Activated CD4-positive, alpha-beta T cell treated with anti-CD3 and anti-CD28 coated beads, Interleukin-2, amount 50 U/mL, for 4 hours (primary cell): ENCODE data around the gene RASA4.
"Not testable (repeated sequence)": the region's sequence is repeated elsewhere in the genome, so short reads cannot be mapped to it uniquely, and the experiment has no call there.

ENCODE experiments used
- DNase-seq, 2 experiments: peaks; one replicate each; pipeline ENCODE4 v3.0.0-alpha.2; 2020

RASA4 gene

DNA sequence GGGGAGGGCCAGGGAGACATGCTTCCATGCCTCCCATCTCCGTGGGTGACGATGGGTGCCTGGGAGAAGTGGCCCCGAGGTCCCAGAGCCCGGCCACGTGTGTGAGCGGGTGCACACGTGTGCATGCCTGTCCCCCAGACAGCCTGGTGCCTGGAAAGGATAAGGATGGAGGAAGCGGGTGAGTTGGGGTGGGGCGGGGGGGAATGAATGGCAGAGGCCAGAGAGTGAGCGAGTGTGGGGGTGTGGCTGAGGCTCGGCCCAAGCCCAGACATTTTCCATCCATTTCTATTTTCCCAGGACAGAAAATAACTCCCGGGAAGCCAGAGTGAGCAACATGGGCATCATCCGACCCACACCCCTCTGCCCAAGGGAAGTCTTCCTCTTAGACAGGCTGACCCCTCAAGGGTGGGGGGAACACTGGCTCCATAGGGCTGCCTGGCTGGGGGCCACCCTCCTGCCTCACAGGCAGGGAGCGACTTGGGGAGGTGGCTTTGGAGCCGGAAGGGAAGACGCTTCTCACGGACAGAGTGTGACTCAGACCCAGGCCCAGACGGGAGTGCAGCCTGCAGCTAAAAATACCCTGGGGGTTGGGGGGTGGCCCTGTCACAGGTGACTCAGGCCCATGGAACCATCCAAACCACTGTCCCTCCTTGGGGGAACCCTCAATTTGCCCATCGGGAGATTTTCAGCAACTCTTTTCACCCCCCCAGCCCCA is 12.0 kb downstream of the RASA4 start:
- DNase-seq, result not testable (repeated sequence)

GRCh38 chr7:102602317-102602716 is 14.2 kb downstream of the RASA4 start:
- DNase-seq, result not testable (repeated sequence)

DNA sequence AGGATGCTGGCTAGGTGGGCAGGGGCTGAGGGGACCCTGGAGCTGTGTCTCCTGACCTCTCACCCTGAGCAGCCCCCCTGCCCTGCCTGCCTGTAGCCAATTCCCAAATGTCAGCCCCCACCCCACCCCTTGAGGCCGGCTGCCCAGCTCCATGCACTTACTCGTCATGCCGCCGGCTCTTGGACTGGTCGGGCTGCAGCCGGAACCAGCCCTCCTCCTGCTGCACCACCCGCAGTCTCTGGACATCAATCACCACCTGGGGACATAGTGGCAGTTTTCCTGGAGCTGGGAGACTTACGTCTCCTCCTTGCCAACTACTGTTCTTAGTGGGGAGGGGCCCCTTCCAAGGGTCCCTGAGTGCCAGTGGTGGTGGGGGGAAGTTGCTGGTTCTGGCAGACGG is 16.9 kb downstream of the RASA4 start:
- DNase-seq, result not testable (repeated sequence)

GRCh38 chr7:102596036-102596435 is 20.5 kb downstream of the RASA4 start:
- DNase-seq, result not testable (repeated sequence)

DNA sequence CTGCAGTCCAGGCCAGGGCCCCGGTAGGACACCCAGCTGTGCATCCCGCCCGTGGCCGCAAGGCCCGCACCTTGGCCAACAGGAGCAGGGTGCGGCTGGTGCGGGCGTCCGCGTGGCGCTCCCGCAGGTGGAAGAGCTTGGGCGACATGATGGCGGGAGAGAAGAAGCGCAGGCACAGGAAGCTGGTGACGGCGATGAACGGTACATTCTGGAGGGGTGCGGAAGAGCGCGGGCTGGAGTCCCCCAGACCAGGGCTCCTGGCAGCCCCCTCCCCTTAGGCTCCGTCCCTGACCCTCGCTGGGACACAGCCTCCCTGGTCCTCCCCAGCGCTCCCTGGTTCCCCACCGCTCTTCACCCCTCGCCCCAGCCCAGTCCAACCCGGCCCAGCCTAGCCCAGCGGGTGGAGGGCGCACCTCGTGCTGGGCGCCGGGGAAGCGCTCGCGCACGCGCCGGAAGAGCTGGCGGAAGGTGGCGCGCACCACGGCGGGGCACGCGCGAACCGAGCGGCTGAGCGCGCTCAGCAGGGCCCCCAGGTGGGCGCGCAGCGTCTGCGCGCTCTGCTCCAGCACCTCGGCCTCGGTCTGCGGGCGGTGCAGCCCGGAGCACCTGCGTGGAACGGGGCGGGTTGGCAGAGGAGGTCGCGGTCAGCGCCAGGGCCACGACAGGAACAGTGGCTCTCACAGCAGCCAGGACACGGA is 22.8 kb downstream of the RASA4 start:
- not testable (repeated sequence) for DNase-seq

GRCh38 chr7:102592477-102593019 is 24.0 kb downstream of the RASA4 start:
- peak; percentile 12 to 24 for DNase-seq

DNA sequence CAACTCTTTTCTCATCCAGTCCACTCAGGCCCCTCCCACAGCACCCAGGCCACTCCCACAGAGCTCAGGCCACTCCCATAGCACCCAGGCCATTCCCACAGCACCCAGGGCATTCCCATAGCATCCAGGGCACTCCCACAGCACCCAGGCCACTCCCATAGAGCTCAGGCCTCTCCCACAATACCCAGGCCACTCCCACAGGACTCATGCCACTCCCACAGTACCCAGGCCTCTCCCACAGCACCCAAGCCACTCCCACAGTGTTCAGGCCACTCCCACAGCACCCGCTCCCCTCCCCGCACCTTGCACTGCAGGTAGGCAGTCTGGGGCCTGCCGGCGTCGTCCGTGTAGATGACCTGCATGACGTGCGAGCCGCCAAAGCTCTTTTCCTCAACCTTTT is 26.7 kb downstream of the RASA4 start:
- DNase-seq, result not testable (repeated sequence)

DNA sequence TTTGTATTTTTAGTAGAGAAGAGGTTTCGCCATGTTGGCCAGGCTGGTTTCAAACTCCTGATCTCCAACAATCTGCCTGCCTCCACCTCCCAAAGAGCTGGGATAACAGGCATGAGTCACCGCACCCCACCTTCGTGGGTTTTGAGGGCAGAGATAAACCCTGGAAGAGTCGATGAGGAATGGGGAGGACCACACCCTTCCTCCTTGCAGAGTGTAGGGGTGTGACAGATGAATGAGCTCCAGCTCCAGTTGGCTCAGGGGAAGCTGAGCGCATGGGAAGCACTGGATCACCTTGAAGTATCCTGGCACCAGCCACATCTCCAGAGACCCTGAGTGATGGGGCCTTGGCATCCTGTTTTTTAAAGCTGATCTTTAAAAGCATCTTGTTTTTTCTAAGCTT is 33.1 kb downstream of the RASA4 start:
- not testable (repeated sequence) for DNase-seq

GRCh38 chr7:102581722-102582121 is 34.8 kb downstream of the RASA4 start:
- not testable (repeated sequence) for DNase-seq

DNA sequence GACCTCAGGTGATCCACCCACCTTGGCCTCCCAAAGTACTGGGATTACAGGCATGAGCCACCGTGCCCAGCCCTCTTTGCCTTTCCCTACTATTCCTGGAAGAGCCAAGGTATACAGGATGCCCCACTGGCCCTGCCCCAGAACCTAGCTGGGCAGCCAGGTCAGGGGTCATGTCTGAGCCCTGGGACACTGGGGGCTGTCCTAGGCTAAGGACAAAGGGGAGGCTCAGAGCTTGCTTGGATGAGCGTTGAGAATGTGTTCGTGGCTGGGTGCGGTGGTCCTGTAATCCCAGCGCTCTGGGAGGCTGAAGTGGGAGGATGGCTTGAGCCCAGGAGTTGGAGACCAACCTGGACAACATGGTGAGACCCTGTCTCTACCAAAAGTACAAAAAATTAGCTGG is 38.1 kb downstream of the RASA4 start:
- DNase-seq, result not testable (repeated sequence)

DNA sequence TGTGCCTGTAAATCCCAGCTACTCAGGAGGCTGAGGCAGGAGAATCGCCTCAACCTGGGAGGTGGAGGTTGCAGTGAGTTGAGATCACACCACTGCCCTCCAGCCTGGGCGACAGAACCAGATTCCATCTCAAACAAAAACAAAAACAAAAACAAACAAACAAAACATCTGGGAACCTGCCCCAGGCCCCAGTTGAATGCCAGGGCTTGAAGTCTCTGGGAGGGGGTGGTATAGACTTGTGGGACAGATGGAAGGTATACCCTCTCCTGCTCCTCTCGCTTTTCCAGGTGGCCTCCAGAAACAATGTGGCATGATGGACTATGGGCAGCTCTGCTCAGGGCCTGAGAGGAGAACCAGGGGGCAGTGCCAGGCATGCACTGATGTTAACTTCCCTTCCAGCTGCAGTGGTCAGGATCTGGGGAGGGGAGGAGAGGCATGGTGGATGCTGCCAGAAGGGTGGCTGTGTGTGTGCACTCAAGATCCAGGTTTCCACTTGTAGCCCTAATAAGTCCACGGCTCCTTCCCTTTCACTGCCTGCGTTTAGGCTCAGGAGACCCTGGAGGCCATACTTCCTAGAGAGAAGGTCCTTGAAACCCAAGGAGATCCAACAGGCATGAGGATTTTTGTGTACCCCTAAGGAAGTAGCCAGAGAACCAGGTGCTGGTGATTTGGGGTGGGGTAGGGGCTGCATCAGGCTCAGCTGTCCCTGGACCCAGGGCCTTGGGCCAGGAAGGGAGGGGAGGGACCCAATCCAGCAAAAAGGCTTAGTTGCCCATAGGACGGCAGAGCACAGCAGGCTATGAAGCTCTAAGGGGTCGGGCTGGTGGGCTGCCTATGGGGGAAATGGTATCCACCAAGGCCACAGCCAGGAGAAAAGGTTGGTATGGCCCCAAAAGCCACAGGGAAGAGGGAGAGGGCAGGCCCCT is 39.0 kb downstream of the RASA4 start:
- not testable (repeated sequence) for DNase-seq

- DNase-seq, result not testable (repeated sequence)
Observed at GRCh38 chr7:102576363-102576762, 40.2 kb downstream of the RASA4 start.

DNA sequence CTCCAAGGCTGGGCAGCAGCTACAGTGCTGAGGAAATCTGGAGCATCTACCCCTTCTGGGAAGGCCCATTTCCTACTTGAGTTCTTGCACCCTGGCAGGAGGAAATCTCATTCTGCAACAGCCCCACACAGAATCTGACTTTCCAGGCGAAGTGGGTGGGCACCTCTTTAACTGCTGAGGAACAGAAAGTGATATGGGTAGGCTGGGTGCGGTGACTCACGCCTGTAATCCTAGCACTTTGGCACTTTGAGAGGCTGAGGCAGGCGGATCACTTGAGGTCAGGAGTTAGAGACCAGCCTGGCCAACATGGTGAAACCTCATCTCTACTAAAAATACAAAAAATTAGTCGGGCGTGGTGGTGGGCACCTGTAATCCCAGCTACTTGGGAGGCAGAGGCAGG is 41.9 kb downstream of the RASA4 start:
- DNase-seq, result not testable (repeated sequence)

- DNase-seq, result peak; percentile 97 to 99
Observed at GRCh38 chr7:102572261-102573239, 44.0 kb downstream of the RASA4 start, which contains the start of gene POLR2J3. Gene POLR2J3 (minus strand): TSS chr7:102572583. CDS start chr7:102572521, 62 bp downstream.

DNA sequence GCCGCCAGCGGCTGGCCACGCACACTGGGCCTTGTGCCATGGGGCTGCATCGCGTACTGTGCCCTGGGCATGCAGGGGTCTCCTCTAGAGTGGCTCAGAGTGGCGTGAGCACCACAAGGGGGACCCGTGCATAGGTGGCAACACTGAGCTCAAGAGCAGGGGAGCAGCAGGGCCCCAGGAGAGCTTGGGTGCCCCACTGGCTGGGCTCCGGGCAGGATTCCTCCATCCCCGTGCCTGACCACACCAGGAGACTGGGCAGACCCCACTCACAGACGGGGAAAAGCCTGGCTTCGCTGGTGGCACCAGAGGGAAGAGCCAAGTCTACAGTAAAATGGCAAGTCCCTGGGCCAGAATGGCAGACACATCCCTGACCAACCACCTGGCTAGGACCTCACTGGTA is 47.9 kb downstream of the RASA4 start:
- DNase-seq, result not testable (repeated sequence)

DNA sequence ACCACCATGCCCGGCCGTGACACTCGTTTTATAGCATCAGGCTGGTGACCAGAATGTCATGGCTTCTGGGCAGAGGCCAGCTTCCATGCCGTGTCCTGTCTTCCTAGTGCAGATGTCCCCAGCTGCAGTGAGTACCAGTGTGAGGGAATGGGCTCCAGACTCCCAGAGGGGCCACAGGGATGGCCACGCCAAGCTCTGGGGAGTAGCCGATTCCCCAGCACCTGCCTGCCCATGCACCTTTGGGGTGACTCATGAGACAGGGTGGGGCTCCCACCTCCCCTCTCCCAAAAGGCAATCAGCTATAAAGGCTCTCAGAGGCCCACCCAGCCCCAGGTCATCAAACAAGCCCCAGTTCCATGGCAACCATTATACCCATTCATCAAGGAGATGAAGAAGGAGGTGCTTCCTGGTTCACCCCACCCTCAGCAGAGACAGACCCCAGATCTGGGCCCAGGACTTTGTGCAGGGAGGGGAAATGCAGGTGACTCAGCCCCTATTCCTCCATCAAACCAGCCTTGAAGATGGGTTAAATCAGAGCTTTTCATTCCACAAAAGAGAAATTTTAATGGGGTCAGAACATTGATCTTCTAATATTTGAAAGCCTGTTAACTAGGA is 65.6 kb downstream of the RASA4 start, which contains the start of gene SPDYE2:
SPDYE2 (plus strand) TSS at position 419 of the 615 bp plus-strand sequence. CDS start 2,030 bp downstream, outside the sequence.
- DNase-seq, result not testable (repeated sequence)

DNA sequence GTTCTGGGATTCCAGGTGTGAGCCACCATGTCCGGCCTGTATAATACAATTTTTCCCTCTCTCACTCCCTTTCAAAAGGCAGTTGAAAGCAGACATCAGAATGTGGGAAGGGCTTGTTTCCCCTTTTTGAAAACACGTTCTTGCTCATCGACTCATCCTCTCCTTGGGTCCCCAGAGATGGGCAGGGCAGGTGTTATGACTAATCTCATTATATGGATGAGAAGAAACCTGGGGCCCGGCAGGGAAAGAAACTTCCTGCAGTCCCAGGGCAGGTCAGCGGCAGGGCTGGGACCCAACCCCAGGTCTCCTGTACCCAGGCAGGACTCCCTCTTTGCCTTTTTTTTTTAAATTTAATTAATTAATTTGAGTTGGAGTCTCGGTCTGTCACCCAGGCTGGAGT is 70.2 kb downstream of the RASA4 start:
- not testable (repeated sequence) for DNase-seq

GRCh38 chr7:102545288-102545687 is 71.3 kb downstream of the RASA4 start:
- not testable (repeated sequence) for DNase-seq

DNA sequence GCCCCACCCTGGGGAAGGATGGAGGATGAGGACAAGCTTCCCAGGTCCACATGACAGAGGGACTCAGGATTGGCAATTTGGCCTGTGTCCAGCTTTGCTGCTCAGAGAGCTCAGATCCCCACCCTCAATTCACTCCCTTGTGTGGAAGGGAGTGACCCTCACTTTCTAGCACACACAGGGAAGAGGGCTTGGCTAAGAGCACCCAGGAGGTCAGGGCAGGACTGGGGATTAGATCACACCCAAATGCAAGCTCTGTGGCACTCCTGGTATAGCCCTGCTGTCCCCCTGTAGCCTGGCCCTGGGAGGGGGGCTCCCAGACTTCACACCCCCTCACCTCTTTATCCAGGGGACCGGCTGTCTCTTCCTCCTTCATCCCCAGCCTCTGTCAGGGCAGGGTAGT is 72.2 kb downstream of the RASA4 start:
- DNase-seq, result not testable (repeated sequence)

GRCh38 chr7:102543596-102543995 is 73.0 kb downstream of the RASA4 start, which contains the start of gene UPK3BL2:
Gene UPK3BL2 (minus strand): TSS chr7:102543696. CDS start chr7:102543636, 60 bp downstream.
- not testable (repeated sequence) for DNase-seq

DNA sequence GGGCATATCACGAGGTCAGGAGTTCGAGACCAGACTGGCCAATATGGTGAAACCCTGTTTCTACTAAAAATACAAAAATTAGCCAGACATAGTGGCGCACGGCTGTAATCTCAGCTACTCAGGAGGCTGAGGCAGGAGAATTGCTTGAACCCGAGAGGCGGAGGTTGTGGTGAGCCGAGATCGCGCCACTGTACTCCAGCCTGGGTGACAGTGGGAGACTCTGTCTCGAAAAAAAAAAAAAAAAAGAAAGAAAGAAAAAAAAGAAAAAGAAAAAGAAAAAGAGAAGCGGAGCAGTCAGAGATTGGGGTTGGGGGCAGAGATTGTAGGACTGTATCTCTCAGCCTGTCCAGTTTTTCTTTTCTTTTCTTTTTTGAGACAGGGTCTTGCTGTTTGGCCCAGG is 73.8 kb downstream of the RASA4 start:
- not testable (repeated sequence) for DNase-seq
